HFFc6 (cell line): ENCODE results near the gene PAK4. TPM values are rescaled to one million over a fixed set of nuclear protein-coding genes. Genes with fewer than 3 reads are reported as not detected.

Source experiments
- DNase-seq: peaks from one replicate; pipeline ENCODE4 v3.0.0-alpha.2; 2018
- H3K27ac Mint-ChIP-seq: 2 replicates; pipeline ENCODE4 v1.8.0; 2020; ENCODE audit warnings: mild to moderate bottlenecking, mixed read lengths
- H3K27me3 Mint-ChIP-seq: 2 replicates; pipeline ENCODE4 v1.8.0; 2021; ENCODE audit warnings: mild to moderate bottlenecking, moderate library complexity, mixed read lengths; ENCODE audit not compliant: insufficient read depth
- H3K36me3 Mint-ChIP-seq: 2 replicates; pipeline ENCODE4 v1.8.0; 2021; ENCODE audit warnings: low read depth, mixed read lengths
- H3K4me1 Mint-ChIP-seq: 2 replicates; pipeline ENCODE4 v1.8.0; 2020; ENCODE audit warnings: low read depth, mixed read lengths
- H3K4me3 Mint-ChIP-seq: 2 replicates; pipeline ENCODE4 v1.8.0; 2020; ENCODE audit warnings: mild to moderate bottlenecking, moderate library complexity, mixed read lengths
- H3K9me3 Mint-ChIP-seq: 2 replicates; pipeline ENCODE4 v1.8.0; 2020; ENCODE audit warnings: mild to moderate bottlenecking, mixed read lengths
- CTCF ChIP-seq: fragments of 200-600 bp; sonication (generic); IDR thresholded peaks from 2 replicates; pipeline ENCODE4 v1.5.0; 2021; ENCODE audit warnings: antibody characterized with exemption, mild to moderate bottlenecking
- total RNA-seq, 6 experiments: library from RNA; stranded (reverse); fragmentation: NEBNext Ultra II Directional; extraction: Animal tissue kit (Norgen Biotek cat#: 25700); gene quantifications; 2 replicates in 1 of 6; 3 replicates in 5 of 6; pipeline ENCODE4 v1.2.3, GENCODE V29; 2021

The PAK4 gene
- total RNA-seq, 6 experiments from 2014 or later: 35.4 to 40.4 (median 35.8) TPM

DNA sequence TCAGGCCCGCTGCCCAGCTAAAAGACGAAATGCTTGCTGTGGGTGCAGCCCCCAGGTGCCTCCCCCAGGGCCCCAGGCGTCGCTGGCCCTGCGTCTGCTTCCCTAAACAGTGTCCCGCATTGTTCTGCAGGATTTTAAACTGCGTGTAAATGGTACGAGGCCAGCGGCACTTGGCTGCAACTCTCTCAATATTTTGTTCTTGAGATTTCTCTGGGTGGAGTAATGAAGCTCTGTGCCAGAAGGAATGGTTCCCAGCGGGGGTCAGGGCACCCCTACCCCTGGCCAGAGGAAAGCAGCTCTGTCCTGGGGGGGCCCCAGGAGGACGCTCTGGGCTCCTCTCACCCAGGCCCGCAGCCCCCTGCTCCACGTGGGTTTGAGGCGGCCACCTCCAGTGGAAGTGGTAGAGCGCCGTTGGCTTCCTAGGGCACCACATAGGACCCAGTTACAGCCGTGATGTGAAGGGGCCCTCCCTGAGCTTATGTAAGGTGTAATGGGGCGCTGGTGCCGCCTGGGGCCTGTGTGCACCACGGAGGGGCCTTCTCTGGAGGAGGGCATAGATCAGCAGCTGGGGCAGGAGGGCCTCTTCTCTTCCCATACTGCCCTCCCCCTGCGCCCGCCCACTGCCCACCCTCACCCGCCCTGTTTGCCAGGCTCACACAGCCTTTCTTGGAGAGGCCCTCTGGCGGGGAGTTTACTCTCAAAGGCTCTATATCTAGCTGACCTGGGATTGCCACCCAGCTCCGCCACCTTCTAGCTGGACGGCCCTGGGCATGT lies 19.8 kb downstream of the PAK4 start:
- Mint-ChIP-seq H3K27ac (no peak overlapping the region), H3K9me3 (no peaks in the 10 kb centered on the region), H3K4me1 (peaks cover 14% of the 10 kb centered on the region), H3K27me3 (no peaks in the 10 kb centered on the region), H3K36me3 (peaks cover 5% of the 10 kb centered on the region; the same call in 1 of the 2 replicates), H3K4me3 (no peak overlapping the region)
- no peak for DNase-seq
- TF ChIP-seq CTCF: no peak

DNA sequence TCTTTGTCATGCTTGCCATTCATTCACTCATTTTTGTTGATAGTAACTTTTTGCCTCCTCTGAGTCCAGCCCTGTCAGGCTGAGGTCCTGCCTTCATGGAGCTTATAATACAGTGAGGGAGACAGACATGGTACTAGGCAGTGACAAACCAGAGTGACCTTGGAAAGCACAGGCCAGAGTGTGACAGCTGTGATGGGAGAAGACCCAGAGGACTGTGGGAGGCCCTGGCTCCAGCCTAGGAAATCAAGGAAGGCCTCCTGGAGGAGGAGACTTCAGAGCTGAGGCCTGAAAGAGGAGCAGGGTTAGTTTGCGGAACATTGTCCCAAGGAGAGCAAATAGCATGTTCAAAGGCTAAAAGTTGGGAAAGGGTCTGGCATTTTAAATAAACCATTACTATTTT lies 20.5 kb downstream of the PAK4 start:
- peaks cover 14% of the 10 kb centered on the region for H3K4me1 Mint-ChIP-seq
- H3K9me3 Mint-ChIP-seq: no peaks in the 10 kb centered on the region
- peaks cover 5% of the 10 kb centered on the region; the same call in 1 of the 2 replicates for H3K36me3 Mint-ChIP-seq
- H3K27me3 Mint-ChIP-seq: no peaks in the 10 kb centered on the region
- no peak for DNase-seq
- H3K27ac Mint-ChIP-seq: no peak overlapping the region
- TF ChIP-seq CTCF: no peak
- H3K4me3 Mint-ChIP-seq: no peak overlapping the region

DNA sequence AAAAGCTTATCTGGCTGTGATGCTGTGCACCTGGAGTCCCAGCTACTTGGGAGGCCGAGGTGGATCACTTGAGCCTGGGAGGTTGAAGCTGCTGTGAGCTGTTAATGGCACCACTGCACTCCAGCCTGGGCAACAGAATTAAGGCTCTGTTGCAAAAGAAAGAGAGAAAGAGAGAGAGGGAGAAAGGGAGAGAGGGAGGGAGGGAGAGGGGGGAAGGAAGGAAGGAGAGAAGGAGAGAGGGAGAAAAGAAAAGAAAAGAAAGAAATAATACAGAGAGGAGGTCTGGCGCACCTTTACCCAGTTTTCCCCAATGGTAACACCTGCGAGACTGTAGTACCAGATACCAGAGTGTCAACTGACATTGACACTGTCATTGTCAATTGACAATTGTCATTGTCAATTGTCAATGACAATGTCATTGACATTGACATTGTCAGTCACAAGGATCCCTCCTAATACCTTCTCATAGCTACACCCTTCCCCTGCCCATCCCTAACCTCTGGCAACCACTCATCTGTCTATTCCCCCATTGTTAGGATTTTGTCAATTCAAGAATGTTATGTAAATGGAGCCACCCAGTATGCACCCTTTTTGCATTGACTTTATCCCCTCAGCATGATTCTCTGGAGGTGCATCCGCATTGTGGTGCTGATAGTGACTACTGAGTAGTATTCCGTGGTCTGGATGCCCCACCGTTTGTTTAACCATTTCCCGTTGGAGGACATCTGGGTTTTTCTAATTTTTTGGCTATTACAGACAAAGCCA lies 21.3 kb downstream of the PAK4 start:
- no peak for TF ChIP-seq CTCF
- Mint-ChIP-seq H3K36me3 (peaks cover 5% of the 10 kb centered on the region; the same call in 1 of the 2 replicates), H3K9me3 (no peaks in the 10 kb centered on the region), H3K4me1 (peaks cover 14% of the 10 kb centered on the region), H3K27me3 (no peaks in the 10 kb centered on the region), H3K4me3 (no peak overlapping the region), H3K27ac (no peak overlapping the region)
- DNase-seq: no peak

- DNase-seq: no peak
- H3K27me3 Mint-ChIP-seq: no peaks in the 10 kb centered on the region
- H3K27ac Mint-ChIP-seq: no peak overlapping the region
- H3K9me3 Mint-ChIP-seq: no peaks in the 10 kb centered on the region
- H3K4me3 Mint-ChIP-seq: no peak overlapping the region
- H3K36me3 Mint-ChIP-seq: peaks cover 5% of the 10 kb centered on the region; the same call in 1 of the 2 replicates
- TF ChIP-seq CTCF: no peak
- H3K4me1 Mint-ChIP-seq: peaks cover 14% of the 10 kb centered on the region
Measured at GRCh38 chr19:39147480-39147879, 21.9 kb downstream of the PAK4 start.

GRCh38 chr19:39148939-39149529 lies 23.4 kb downstream of the PAK4 start:
- H3K27me3 Mint-ChIP-seq: no peaks in the 10 kb centered on the region
- H3K9me3 Mint-ChIP-seq: no peaks in the 10 kb centered on the region
- no peak overlapping the region for H3K27ac Mint-ChIP-seq
- no peak for TF ChIP-seq CTCF
- H3K4me3 Mint-ChIP-seq: no peak overlapping the region
- DNase-seq: no peak
- peaks cover 10% of the 10 kb centered on the region for H3K36me3 Mint-ChIP-seq
- H3K4me1 Mint-ChIP-seq: peaks cover 10% of the 10 kb centered on the region
